HepG2 (cell line): ENCODE data around the gene UHMK1. TPM values are rescaled to one million over a fixed set of nuclear protein-coding genes. Genes with fewer than 3 reads are reported as not detected.

ENCODE experiments used
- ATAC-seq: fragments of 200-7000 bp; cut with Tn5 transposase; 3 replicates; pipeline ENCODE4 v1.9.1; 2020; ENCODE audit warnings: mild to moderate bottlenecking, moderate library complexity
- BruUV-seq: library from RNA; stranded (reverse); fragments of 400-500 nt; replicated peaks from 2 replicates; lab custom pipeline; 2021; lab: Mats Ljungman, UMichigan
- CTCF ChIA-PET: fragments of 300-600 bp; formaldehyde crosslinking; extraction: SDS; loops from one replicate; lab custom pipeline; 2021; ENCODE audit warnings: low total read pairs, inconsistent platforms, low intra/inter-chr PET ratio; lab: Yijun Ruan, JAX
- POLR2A ChIA-PET: fragments of 350-600 bp; sonication (Branson Sonifier 250); formaldehyde crosslinking; loops from one replicate; lab custom pipeline; 2020; ENCODE audit warnings: antibody characterized with exemption, inconsistent platforms; lab: Yijun Ruan, JAX
- DNase-seq: peaks from one replicate; pipeline ENCODE4 v3.0.0-alpha.2; 2015; ENCODE audit warnings: low spot score
- FAIRE-seq: peaks from 3 replicates; lab custom pipeline; 2011; peaks lifted over from hg19 to GRCh38; lab: Jason Lieb, UNC
- H2AFZ ChIP-seq: one replicate; pipeline ENCODE4 v1.6.1; 2011; ENCODE audit warnings: low read length, inconsistent platforms
- H3K27ac ChIP-seq: fragments of 300-600 bp; 3 replicates; pipeline ENCODE4 v1.8.0; 2011; ENCODE audit warnings: mixed run types, mild to moderate bottlenecking, mixed read lengths, low read length, inconsistent platforms; ENCODE audit not compliant: insufficient read depth; ENCODE audit errors: extremely low read length
- H3K27me3 ChIP-seq, 2 experiments: fragments of 200-600 bp in 1 of 2; 2 replicates in 1 of 2; 3 replicates in 1 of 2; pipeline versions ENCODE4 v1.6.0 to v1.8.0; 2011; ENCODE audit warnings: low read length in 2 of 2, mild to moderate bottlenecking in 2 of 2, moderate library complexity in 2 of 2, inconsistent platforms in 1 of 2; ENCODE audit not compliant: insufficient read depth in 2 of 2, control insufficient read depth in 1 of 2
- H3K36me3 ChIP-seq, 2 experiments: fragments of 200-600 bp in 1 of 2; replicated peaks in 1 of 2; 2 replicates in 1 of 2; 3 replicates in 1 of 2; pipeline versions ENCODE4 v1.5.1 to v1.8.0; 2011; ENCODE audit warnings: low read length in 2 of 2, inconsistent platforms in 1 of 2; ENCODE audit not compliant: insufficient read depth in 2 of 2, control insufficient read depth in 1 of 2
- H3K4me1 ChIP-seq: 2 replicates; pipeline ENCODE4 v1.5.1; 2012; ENCODE audit warnings: low read length, inconsistent platforms; ENCODE audit not compliant: insufficient read depth
- H3K4me2 ChIP-seq: 2 replicates; pipeline ENCODE4 v1.6.0; 2011; ENCODE audit warnings: low read depth, low read length, inconsistent platforms
- H3K4me3 ChIP-seq, 3 experiments: fragments of 200-600 bp in 1 of 3; sonication (generic), shearing (Covaris generic) in 1 of 3; replicated peaks in 1 of 3; 2 replicates each; pipeline ENCODE4 v1.5.1; 2011 to 2016; ENCODE audit warnings: low read length in 3 of 3, inconsistent platforms in 2 of 3, low read depth in 2 of 3, mild to moderate bottlenecking in 2 of 3, control low read depth in 1 of 3, mixed read lengths in 1 of 3; ENCODE audit not compliant: insufficient read depth in 1 of 3
- H3K79me2 ChIP-seq: one replicate; pipeline ENCODE4 v1.6.1; 2011; ENCODE audit warnings: low read length, inconsistent platforms; ENCODE audit not compliant: insufficient read depth
- H3K9ac ChIP-seq: 2 replicates; pipeline ENCODE4 v1.6.0; 2011; ENCODE audit warnings: mild to moderate bottlenecking, low read depth, low read length, inconsistent platforms; ENCODE audit not compliant: insufficient read depth
- H3K9me3 ChIP-seq: 2 replicates; pipeline ENCODE4 v1.5.1; 2012; ENCODE audit warnings: mild to moderate bottlenecking, low read length
- H4K20me1 ChIP-seq: 2 replicates; pipeline ENCODE4 v1.6.0; 2011; ENCODE audit warnings: inconsistent platforms, mild to moderate bottlenecking, low read length, moderate library complexity; ENCODE audit not compliant: insufficient read depth
- CREB1 ChIP-seq, 2 experiments: fragments of 450-650 bp in 1 of 2; IDR thresholded peaks; 2 replicates each; pipeline ENCODE4 v1.6.1; 2016 to 2017; ENCODE audit warnings: control low read depth in 1 of 2, mild to moderate bottlenecking in 1 of 2, missing compliant biosample characterization in 1 of 2, missing genetic modification characterization in 1 of 2
- DMAP1 ChIP-seq: IDR thresholded peaks from 2 replicates; pipeline ENCODE4 v1.6.1; 2016
- DRAP1 ChIP-seq: IDR thresholded peaks from 2 replicates; pipeline ENCODE4 v1.6.1; 2016; ENCODE audit warnings: missing genetic modification reagents, missing compliant biosample characterization
- GMEB2 ChIP-seq: IDR thresholded peaks from 2 replicates; pipeline ENCODE4 v1.6.1; 2016; ENCODE audit warnings: missing biosample characterization, missing genetic modification reagents, low read depth
- GZF1 ChIP-seq: sonication (generic); formaldehyde crosslinking; IDR thresholded peaks from 2 replicates; pipeline ENCODE4 v1.5.1; 2020; ENCODE audit warnings: mild to moderate bottlenecking, missing genetic modification reagents
- KLF15 ChIP-seq: sonication (generic); formaldehyde crosslinking; IDR thresholded peaks from 2 replicates; pipeline ENCODE4 v1.8.1; 2023; ENCODE audit warnings: borderline replicate concordance, mild to moderate bottlenecking, inconsistent platforms, missing genetic modification reagents, mixed read lengths
- MED1 ChIP-seq: sonication (generic); formaldehyde crosslinking; IDR thresholded peaks from 2 replicates; pipeline ENCODE4 v1.4.0; 2020; ENCODE audit warnings: missing genetic modification reagents
- MEF2D ChIP-seq: sonication (generic); formaldehyde crosslinking; IDR thresholded peaks from 2 replicates; pipeline ENCODE4 v1.5.1; 2020; ENCODE audit warnings: mild to moderate bottlenecking, missing genetic modification reagents
- MTERF4 ChIP-seq: sonication (generic); formaldehyde crosslinking; IDR thresholded peaks from 2 replicates; pipeline ENCODE4 v1.8.0; 2023; ENCODE audit warnings: mild to moderate bottlenecking, missing genetic modification reagents
- MXI1 ChIP-seq: IDR thresholded peaks from 3 replicates; pipeline ENCODE4 v1.6.1; 2012; ENCODE audit warnings: low read depth, low read length, inconsistent platforms, borderline replicate concordance
- POLR2G ChIP-seq: fragments of 200-400 bp; formaldehyde crosslinking; IDR thresholded peaks from 2 replicates; pipeline ENCODE4 v1.6.1; 2018; ENCODE audit warnings: mild to moderate bottlenecking, low read depth, low read length, moderate library complexity
- SALL2 ChIP-seq: sonication (generic); formaldehyde crosslinking; IDR thresholded peaks from 2 replicates; pipeline ENCODE4 v1.8.1; 2023; ENCODE audit warnings: mild to moderate bottlenecking, missing genetic modification reagents, inconsistent platforms
- SIN3A ChIP-seq: IDR thresholded peaks from 2 replicates; pipeline ENCODE4 v1.6.1; 2011; ENCODE audit warnings: low read depth, mild to moderate bottlenecking, control low read depth, low read length, borderline replicate concordance
- SPEN ChIP-seq: sonication (generic); formaldehyde crosslinking; IDR thresholded peaks from 2 replicates; pipeline ENCODE4 v1.5.1; 2020; ENCODE audit warnings: low read depth, mild to moderate bottlenecking, missing genetic modification reagents
- TAF1 ChIP-seq: sonication (generic); formaldehyde crosslinking; IDR thresholded peaks from 2 replicates; pipeline ENCODE4 v1.4.0; 2020; ENCODE audit warnings: missing genetic modification reagents
- TGIF2 ChIP-seq: IDR thresholded peaks from 2 replicates; pipeline ENCODE4 v1.6.1; 2016; ENCODE audit warnings: control low read depth, missing compliant biosample characterization
- THYN1 ChIP-seq: sonication (generic); formaldehyde crosslinking; IDR thresholded peaks from 2 replicates; pipeline ENCODE4 v1.8.1; 2023; ENCODE audit warnings: low read depth, mild to moderate bottlenecking, moderate library complexity, missing genetic modification reagents, borderline replicate concordance
- YEATS4 ChIP-seq: sonication (generic); formaldehyde crosslinking; IDR thresholded peaks from 2 replicates; pipeline ENCODE4 v1.4.0; 2020; ENCODE audit warnings: missing genetic modification reagents, borderline replicate concordance
- ZNF138 ChIP-seq: sonication (generic); formaldehyde crosslinking; IDR thresholded peaks from 2 replicates; pipeline ENCODE4 v1.5.0; 2020; ENCODE audit warnings: mild to moderate bottlenecking, low read depth, missing genetic modification reagents
- ZNF678 ChIP-seq: sonication (generic); formaldehyde crosslinking; IDR thresholded peaks from 2 replicates; pipeline ENCODE4 v1.4.0; 2020; ENCODE audit warnings: mild to moderate bottlenecking, missing genetic modification reagents
- ZNF737 ChIP-seq: sonication (generic); formaldehyde crosslinking; IDR thresholded peaks from 2 replicates; pipeline ENCODE4 v1.5.0; 2020; ENCODE audit warnings: missing genetic modification reagents, mild to moderate bottlenecking, borderline replicate concordance
- ZNF792 ChIP-seq: IDR thresholded peaks from 2 replicates; pipeline ENCODE4 v1.6.1; 2016
- WGBS: methylation state at CpG from one replicate; pipeline ENCODE4 v1.1.6; 2017; ENCODE audit warnings: low lambda C conversion rate; 5-methylcytosine and 5-hydroxymethylcytosine counted together
- in situ Hi-C: cut with HindIII; loops from 2 replicates; pipeline ENCODE4 v1.10.0; 2017; ENCODE audit warnings: low pct_unique_long_range_greater_than_20kb; ENCODE audit not compliant: extremely low pct_ligation_motif_present
- intact Hi-C: fragments of 100-400 bp; cut with micrococcal nuclease; formaldehyde crosslinking; loops from one replicate; pipeline ENCODE4 v1.10.0; 2022; ENCODE audit not compliant: unreplicated experiment
- polyA plus RNA-seq, 8 experiments: library from polyadenylated mRNA; depleted of rRNA in 3 of 8; stranded (reverse) in 7 of 8; unstranded in 1 of 8; fragments of >200 nt; fragmentation: Illumina TruSeq in 4 of 8; extraction: Trizol in 4 of 8; gene quantifications; 2 replicates each; pipeline versions ENCODE4 v1.2.1 to v1.2.3, GENCODE V29; 2011 to 2016; ENCODE audit warnings: low read depth in 4 of 8, missing spikeins in 1 of 8, mixed read lengths in 1 of 8; ENCODE audit not compliant: insufficient read depth in 1 of 8
- total RNA-seq, 5 experiments: library from RNA; depleted of rRNA; stranded (reverse); fragments of >200 nt; fragmentation: Illumina TruSeq; extraction: Trizol; gene quantifications; 2 replicates each; pipeline ENCODE4 v1.2.3, GENCODE V29; 2016; ENCODE audit warnings: low read depth in 1 of 5

Gene UHMK1
- total and polyA plus RNA-seq, 2 of the 13 experiments (the other 11 are each of a cell fraction or from before 2014, with no cell fraction given), result 12.9 to 20.0 TPM

- in situ Hi-C loops, result no loop called here
- TF ChIP-seq MXI1, result 0 out of 3 replicates have a peak, but pooled peaks have one; percentile 37
- peak; percentile 73 for TF ChIP-seq DMAP1 (CRISPR knock-in tag)
- 0 out of 2 replicates have a peak, but pooled peaks have one; percentile 1 for TF ChIP-seq TGIF2
- peak; percentile 8; the same call in 1 of the 2 replicates for TF ChIP-seq SALL2 (CRISPR knock-in tag)
- 0 out of 2 replicates have a peak, but pooled peaks have one; percentile 21 for TF ChIP-seq THYN1 (CRISPR knock-in tag)
- 0 out of 2 replicates have a peak, but pooled peaks have one; percentile 40 for TF ChIP-seq ZNF737 (CRISPR knock-in tag)
- TF ChIP-seq ZNF792 (CRISPR knock-in tag), result peak; percentile 18; the same call in 1 of the 2 replicates
- peak; percentile 10; the same call in 1 of the 2 replicates for TF ChIP-seq KLF15
- TF ChIP-seq POLR2G, result peak; percentile 59; the same call in 1 of the 2 replicates
- TF ChIP-seq MED1 (CRISPR knock-in tag), result peak; percentile 37; the same call in 1 of the 2 replicates
- peak; percentile 83 for TF ChIP-seq CREB1 (IDR thresholded peaks at IDR 0.05)
- TF ChIP-seq CREB1 (CRISPR knock-in tag; IDR thresholded peaks at IDR 0.05), result no peak
- TF ChIP-seq ZNF678, result peak; percentile 6; the same call in 1 of the 2 replicates
- TF ChIP-seq MEF2D (CRISPR knock-in tag), result peak; percentile 9; the same call in 1 of the 2 replicates
- 0 out of 2 replicates have a peak, but pooled peaks have one; percentile 19 for TF ChIP-seq ZNF138 (CRISPR knock-in tag)
- peak; percentile 55; the same call in 1 of the 2 replicates for TF ChIP-seq SPEN (CRISPR knock-in tag)
- TF ChIP-seq YEATS4 (CRISPR knock-in tag), result 0 out of 2 replicates have a peak, but pooled peaks have one; percentile 8
- TF ChIP-seq GZF1 (CRISPR knock-in tag), result 0 out of 2 replicates have a peak, but pooled peaks have one; percentile 35
- peak; percentile 67 for TF ChIP-seq TAF1 (CRISPR knock-in tag)
- peak; percentile 83; the same call in 1 of the 2 replicates for TF ChIP-seq DRAP1 (CRISPR knock-in tag)
- no peak for TF ChIP-seq SIN3A
- 0 out of 2 replicates have a peak, but pooled peaks have one; percentile 9 for TF ChIP-seq MTERF4 (CRISPR knock-in tag)
- 0 out of 2 replicates have a peak, but pooled peaks have one; percentile 24 for TF ChIP-seq GMEB2
Measured at GRCh38 chr1:162561037-162561615, 63.5 kb downstream of the UHMK1 start.

More at GRCh38 chr1:162561037-162561615, 63.5 kb downstream of the UHMK1 start:
- POLR2A ChIA-PET, result interaction anchor here (1.0 to 1.5 kb wide), 2 partner anchors 12 to 35 kb away, joined by 3 to 9 read pairs; no protein-coding TSS in a partner anchor
- FAIRE-seq, result no peak
- BruUV-seq, result no TSS peak
- no peaks in the 10 kb centered on the region; a peak in 1 of 5 replicates for H3K27me3 ChIP-seq
- DNase-seq, result peak; percentile 93
- peaks cover 45% of the 10 kb centered on the region for H3K79me2 ChIP-seq
- ATAC-seq, result peak; percentile 94
- 2% methylated on average over 10 of the region's 53 CpGs for whole genome bisulfite sequencing
- peak overlapping the region; percentile 97 for H3K9ac ChIP-seq
- peaks cover 0 to 4% of the 10 kb centered on the region in 2 experiments; a peak in 1 of 5 replicates for H3K36me3 ChIP-seq
- CTCF ChIA-PET, result no interaction called here
- H3K27ac ChIP-seq, result peak overlapping the region; percentile 95
- no peak overlapping the region for H2AFZ ChIP-seq
- intact Hi-C loops, result loop anchor here (2.0 to 5.0 kb wide), 2 partner anchors 36 to 62 kb away; no protein-coding TSS in a partner anchor
- peaks cover 43% of the 10 kb centered on the region for H3K4me1 ChIP-seq
- peaks cover 11% of the 10 kb centered on the region; the same call in 1 of the 2 replicates for H4K20me1 ChIP-seq
- peak overlapping the region; percentile 79 to 100 (median 96) for H3K4me3 ChIP-seq
- H3K9me3 ChIP-seq, result no peaks in the 10 kb centered on the region
- peak overlapping the region; percentile 84 for H3K4me2 ChIP-seq
